GM12878 (cell line): ENCODE measurements around the gene ZNF507. TPM values are rescaled to one million over a fixed set of nuclear protein-coding genes. Genes with fewer than 3 reads are reported as not detected.
A peak's percentile ranks its signal among the peaks of the same experiment; 100 is the strongest.

Source experiments
- ATF7 ChIP-seq: fragments of 450-650 bp; IDR thresholded peaks from 2 replicates; pipeline ENCODE4 v1.6.1; 2016; ENCODE audit warnings: low read depth, mild to moderate bottlenecking
- BMI1 ChIP-seq: fragments of 450-650 bp; IDR thresholded peaks from 2 replicates; pipeline ENCODE4 v1.6.1; 2016; ENCODE audit warnings: mild to moderate bottlenecking, moderate library complexity, borderline replicate concordance
- CBX3 ChIP-seq: fragments of 200-600 bp; sonication (generic); IDR thresholded peaks from 2 replicates; pipeline ENCODE4 v1.6.1; 2016; ENCODE audit warnings: low read depth, borderline replicate concordance
- CREB1 ChIP-seq: IDR thresholded peaks from 2 replicates; pipeline ENCODE4 v1.6.1; 2012; ENCODE audit warnings: low read depth, mild to moderate bottlenecking, inconsistent platforms
- FOXK2 ChIP-seq: fragments of 450-650 bp; IDR thresholded peaks from 2 replicates; pipeline ENCODE4 v1.6.1; 2017; ENCODE audit warnings: mild to moderate bottlenecking, moderate library complexity
- HSF1 ChIP-seq: fragments of 150-350 bp; IDR thresholded peaks from 2 replicates; pipeline ENCODE4 v1.6.1; 2014; ENCODE audit warnings: mild to moderate bottlenecking, low read depth, low read length
- IKZF1 ChIP-seq: fragments of 450-650 bp; conservative IDR thresholded peaks from 2 replicates; pipeline ENCODE4 v1.6.1; 2017; ENCODE audit warnings: antibody characterized with exemption, mild to moderate bottlenecking
- IKZF2 ChIP-seq, 2 experiments: fragments of 450-650 bp; IDR thresholded peaks; 2 replicates each; pipeline ENCODE4 v1.6.1; 2017; ENCODE audit warnings: mild to moderate bottlenecking in 2 of 2, moderate library complexity in 2 of 2
- IRF4 ChIP-seq: IDR thresholded peaks from 2 replicates; pipeline ENCODE4 v1.6.1; 2011; ENCODE audit warnings: low read depth, low read length
- JUND ChIP-seq: IDR thresholded peaks from 2 replicates; pipeline ENCODE4 v1.6.1; 2012; ENCODE audit warnings: low read depth, mild to moderate bottlenecking, low read length, improper control_type of control experiment, moderate library complexity
- NBN ChIP-seq: fragments of 450-650 bp; IDR thresholded peaks from 2 replicates; pipeline ENCODE4 v1.6.1; 2016
- NFIC ChIP-seq: IDR thresholded peaks from 2 replicates; pipeline ENCODE4 v1.6.1; 2012; ENCODE audit warnings: low read depth, mild to moderate bottlenecking, inconsistent platforms, low read length, moderate library complexity
- NR2C2 ChIP-seq: IDR thresholded peaks from 2 replicates; pipeline ENCODE4 v1.6.1; 2011; ENCODE audit warnings: borderline replicate concordance, low read depth; ENCODE audit not compliant: control insufficient read depth, insufficient read length
- PBX3 ChIP-seq: IDR thresholded peaks from 2 replicates; pipeline ENCODE4 v1.6.1; 2011; ENCODE audit warnings: mild to moderate bottlenecking, low read depth, low read length, moderate library complexity; ENCODE audit not compliant: insufficient replicate concordance
- PKNOX1 ChIP-seq: fragments of 450-650 bp; IDR thresholded peaks from 2 replicates; pipeline ENCODE4 v1.6.1; 2016; ENCODE audit warnings: mild to moderate bottlenecking
- POLR2AphosphoS5 ChIP-seq: IDR thresholded peaks from 2 replicates; pipeline ENCODE4 v1.6.1; 2011; ENCODE audit warnings: mild to moderate bottlenecking, low read length, inconsistent platforms
- RELA ChIP-seq: fragments of 450-650 bp; IDR thresholded peaks from 2 replicates; pipeline ENCODE4 v1.8.0; 2014; ENCODE audit warnings: borderline replicate concordance; ENCODE audit not compliant: partially characterized antibody
- SMAD1 ChIP-seq: fragments of 450-650 bp; IDR thresholded peaks from 2 replicates; pipeline ENCODE4 v1.6.1; 2018; ENCODE audit warnings: mild to moderate bottlenecking, low read depth; ENCODE audit not compliant: partially characterized antibody
- SMC3 ChIP-seq: IDR thresholded peaks from 2 replicates; pipeline ENCODE4 v1.6.1; 2011; ENCODE audit warnings: low read length, improper control_type of control experiment, borderline replicate concordance
- TARDBP ChIP-seq: IDR thresholded peaks from 2 replicates; pipeline ENCODE4 v1.6.1; 2016; ENCODE audit warnings: borderline replicate concordance
- ZBED1 ChIP-seq: IDR thresholded peaks from 2 replicates; pipeline ENCODE4 v1.6.1; 2016; ENCODE audit warnings: borderline replicate concordance
- ZBTB33 ChIP-seq: fragments of 450-650 bp; IDR thresholded peaks from 2 replicates; pipeline ENCODE4 v1.6.1; 2017; ENCODE audit warnings: mild to moderate bottlenecking
- ZBTB4 ChIP-seq: fragments of 450-650 bp; formaldehyde crosslinking; IDR thresholded peaks from 2 replicates; pipeline ENCODE4 v1.4.0; 2022; ENCODE audit warnings: mild to moderate bottlenecking, moderate library complexity
- polyA plus RNA-seq, 11 experiments: library from polyadenylated mRNA; depleted of rRNA in 4 of 11; unstranded in 6 of 11; stranded (reverse) in 5 of 11; fragments of >200 nt; fragmentation: Nextera tagmentation in 4 of 11; fragmentation: Illumina TruSeq in 1 of 11; extraction: Ambion mirVana in 4 of 11; extraction: Trizol in 1 of 11; gene quantifications; 1 replicate in 1 of 11; 2 replicates in 10 of 11; pipeline versions ENCODE4 v1.2.1 to v1.2.3, GENCODE V29; 2011 to 2016; ENCODE audit warnings: inconsistent platforms in 2 of 11, missing spikeins in 2 of 11, low read depth in 1 of 11
- total RNA-seq, 4 experiments: library from RNA; depleted of rRNA in 3 of 4; stranded (reverse); fragments of >200 nt in 3 of 4; fragmentation: Illumina TruSeq in 1 of 4; extraction: Trizol in 1 of 4; gene quantifications; 2 replicates each; pipeline versions ENCODE4 v1.2.1 to v1.2.3, GENCODE V29; 2013 to 2021

Gene ZNF507
- total and polyA plus RNA-seq, 10 of the 15 experiments (the other 5 are each of a cell fraction or from before 2014, with no cell fraction given) = 2.3 to 18.4 (median 10.1) TPM

- no peak for TF ChIP-seq HSF1
- TF ChIP-seq FOXK2 = no peak
- TF ChIP-seq NBN = peak; percentile 34; the same call in 1 of the 2 replicates
- no peak for TF ChIP-seq ATF7
- TF ChIP-seq PKNOX1 = peak; percentile 98
- TF ChIP-seq IKZF2 (IDR thresholded peaks at IDR 0.05) = no peak
- no peak for TF ChIP-seq CREB1
- TF ChIP-seq TARDBP = no peak
- TF ChIP-seq ZBTB4 (CRISPR knock-in tag) = no peak
- TF ChIP-seq ZBED1 = 0 out of 2 replicates have a peak, but pooled peaks have one; percentile 46
- no peak for TF ChIP-seq JUND
- TF ChIP-seq NR2C2 = no peak
- TF ChIP-seq IRF4 = no peak
- peak; percentile 54 for TF ChIP-seq SMAD1
- TF ChIP-seq ZBTB33 = no peak
- TF ChIP-seq IKZF1 = peak; percentile 97
- no peak for TF ChIP-seq SMC3
- no peak for TF ChIP-seq RELA
- TF ChIP-seq POLR2AphosphoS5 = peak; percentile 99
- TF ChIP-seq PBX3 = peak; percentile 94
- no peak for TF ChIP-seq BMI1
- no peak for TF ChIP-seq NFIC
- TF ChIP-seq CBX3 = no peak
Measured at GRCh38 chr19:32405431-32406160, 60.2 kb downstream of the ZNF507 start, which contains the start of gene DPY19L3 (continued).
